Ishikawa (cell line): ENCODE data around the gene RFX8.

Experiments
- CEBPB ChIP-seq: IDR thresholded peaks from 2 replicates; pipeline ENCODE4 v1.6.1; 2012
- CREB1 ChIP-seq: IDR thresholded peaks from 2 replicates; pipeline ENCODE4 v1.6.1; 2012; ENCODE audit warnings: low read depth
- EGR1 ChIP-seq: IDR thresholded peaks from 2 replicates; pipeline ENCODE4 v1.6.1; 2012
- EP300 ChIP-seq: IDR thresholded peaks from 2 replicates; pipeline ENCODE4 v1.6.1; 2012; ENCODE audit warnings: borderline replicate concordance
- FOXM1 ChIP-seq: IDR thresholded peaks from 2 replicates; pipeline ENCODE4 v1.6.1; 2012; ENCODE audit warnings: low read depth, borderline replicate concordance
- MAX ChIP-seq: IDR thresholded peaks from 2 replicates; pipeline ENCODE4 v1.6.1; 2012
- NFIC ChIP-seq: IDR thresholded peaks from 2 replicates; pipeline ENCODE4 v1.6.1; 2012
- RAD21 ChIP-seq: IDR thresholded peaks from 2 replicates; pipeline ENCODE4 v1.6.1; 2012; ENCODE audit warnings: low read depth
- REST ChIP-seq: IDR thresholded peaks from 2 replicates; pipeline ENCODE4 v1.6.1; 2012; ENCODE audit warnings: low read depth, mild to moderate bottlenecking
- TAF1 ChIP-seq: IDR thresholded peaks from 2 replicates; pipeline ENCODE4 v1.6.1; 2012; ENCODE audit warnings: low read depth, mild to moderate bottlenecking
- TCF12 ChIP-seq: IDR thresholded peaks from 2 replicates; pipeline ENCODE4 v1.6.1; 2012; ENCODE audit warnings: low read depth
- TEAD4 ChIP-seq: IDR thresholded peaks from 2 replicates; pipeline ENCODE4 v1.6.1; 2012
- USF1 ChIP-seq: IDR thresholded peaks from 2 replicates; pipeline ENCODE4 v1.6.1; 2012
- YY1 ChIP-seq: IDR thresholded peaks from 2 replicates; pipeline ENCODE4 v1.6.1; 2012; ENCODE audit warnings: low read depth
- ZBTB7A ChIP-seq: IDR thresholded peaks from 2 replicates; pipeline ENCODE4 v1.6.1; 2012; ENCODE audit warnings: low read depth

Gene RFX8

DNA sequence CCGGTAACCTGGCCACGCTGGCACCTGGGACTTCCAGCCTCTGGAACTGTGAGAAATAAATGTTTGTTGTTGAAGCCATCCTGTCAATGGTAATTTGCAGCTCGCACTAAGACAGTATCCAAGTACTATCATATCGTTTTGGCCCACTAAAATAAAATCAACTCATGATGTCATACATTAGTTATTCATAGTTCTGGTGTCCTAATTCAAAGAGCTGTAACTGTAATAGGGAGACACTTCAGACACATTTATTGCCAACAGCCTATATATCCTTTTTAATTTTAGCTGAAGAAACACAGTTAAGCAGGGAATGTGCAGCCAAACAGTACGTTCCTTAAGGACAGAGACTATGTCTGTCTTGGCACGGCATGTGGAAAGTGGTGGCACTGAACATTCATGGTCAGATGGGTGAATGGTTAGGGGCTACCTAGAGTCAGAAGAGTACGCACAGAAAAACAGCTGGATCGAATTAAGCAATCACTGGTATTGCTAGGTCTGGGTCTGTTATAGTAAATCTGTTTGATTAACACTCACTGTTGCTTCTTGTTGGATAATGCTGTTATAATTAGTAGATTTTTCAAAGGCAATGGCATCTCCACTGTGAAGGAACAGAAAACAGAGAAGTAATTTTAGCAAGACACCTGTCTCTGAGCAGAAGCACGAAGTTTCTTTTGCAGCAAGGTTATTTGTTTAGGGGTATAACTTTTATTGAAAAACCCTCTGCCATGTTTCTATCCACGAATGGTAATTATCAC is 46.3 kb downstream of the RFX8 start:
- TF ChIP-seq YY1: no peak
- no peak for TF ChIP-seq TCF12
- no peak for TF ChIP-seq EGR1
- TF ChIP-seq REST: no peak
- TF ChIP-seq TAF1: no peak
- no peak for TF ChIP-seq NFIC
- no peak for TF ChIP-seq ZBTB7A
- no peak for TF ChIP-seq RAD21
- no peak for TF ChIP-seq MAX
- no peak for TF ChIP-seq FOXM1
- TF ChIP-seq EP300: no peak
- TF ChIP-seq CEBPB: no peak
- TF ChIP-seq CREB1: no peak
- TF ChIP-seq TEAD4: no peak
- no peak for TF ChIP-seq USF1

DNA sequence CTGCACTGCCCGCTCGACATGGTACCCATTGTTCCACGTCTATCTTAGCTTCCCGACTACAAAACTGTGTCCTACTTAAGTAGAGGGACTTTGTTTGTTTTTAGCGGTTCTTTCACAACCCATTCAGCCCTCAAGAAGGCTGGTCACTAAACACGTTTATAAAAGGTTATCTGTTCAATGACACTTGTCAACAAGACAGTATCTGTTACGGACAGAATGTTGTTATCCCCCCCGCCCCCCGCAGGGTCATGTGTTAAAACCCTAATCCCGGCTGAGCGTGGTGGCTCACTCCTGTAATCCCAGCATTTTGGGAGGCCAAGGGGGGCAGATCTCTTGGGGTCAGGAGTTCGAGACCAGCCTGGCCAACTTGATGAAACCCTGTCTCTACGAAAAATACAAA is 47.2 kb downstream of the RFX8 start:
- TF ChIP-seq EP300 (no peak), NFIC (no peak), TCF12 (no peak), TEAD4 (no peak), TAF1 (no peak), CREB1 (no peak), MAX (no peak), RAD21 (no peak), EGR1 (no peak), YY1 (no peak)

- TF ChIP-seq RAD21 (no peak), EP300 (no peak), NFIC (no peak), TCF12 (no peak), CEBPB (no peak), ZBTB7A (no peak), TAF1 (no peak), YY1 (no peak)
Observed at GRCh38 chr2:101427240-101427639, 47.7 kb downstream of the RFX8 start.

- TF ChIP-seq TAF1 (no peak), RAD21 (no peak), CEBPB (no peak), EP300 (no peak), FOXM1 (no peak), MAX (no peak), NFIC (no peak), EGR1 (no peak), CREB1 (no peak), YY1 (no peak)
Observed at GRCh38 chr2:101426822-101427221, 48.1 kb downstream of the RFX8 start.

- TF ChIP-seq ZBTB7A (no peak), EP300 (no peak), FOXM1 (no peak), TEAD4 (no peak), NFIC (no peak), RAD21 (no peak), TAF1 (no peak), MAX (no peak), TCF12 (no peak), CEBPB (no peak), YY1 (no peak), USF1 (no peak), CREB1 (no peak), REST (no peak)
Observed at GRCh38 chr2:101420623-101421022, 54.3 kb downstream of the RFX8 start.
